Measurements from ENCODE around the gene CNOT8.

GRCh38 chr5:154818471-154819116, 39.8 kb upstream of the CNOT8 start:
- TF ChIP-seq POLR2A (IDR thresholded peaks at IDR 0.05) (no peak), CTCF (IDR thresholded peaks at IDR 0.05) (no peak)
